ENCODE results near the gene PLCB1. TPM values are rescaled to one million over a fixed set of nuclear protein-coding genes. Genes with fewer than 3 reads are reported as not detected.

Gene PLCB1
- total and polyA plus RNA-seq, 7 donors = 1.5 to 10.7 (median 4.2) TPM

DNA sequence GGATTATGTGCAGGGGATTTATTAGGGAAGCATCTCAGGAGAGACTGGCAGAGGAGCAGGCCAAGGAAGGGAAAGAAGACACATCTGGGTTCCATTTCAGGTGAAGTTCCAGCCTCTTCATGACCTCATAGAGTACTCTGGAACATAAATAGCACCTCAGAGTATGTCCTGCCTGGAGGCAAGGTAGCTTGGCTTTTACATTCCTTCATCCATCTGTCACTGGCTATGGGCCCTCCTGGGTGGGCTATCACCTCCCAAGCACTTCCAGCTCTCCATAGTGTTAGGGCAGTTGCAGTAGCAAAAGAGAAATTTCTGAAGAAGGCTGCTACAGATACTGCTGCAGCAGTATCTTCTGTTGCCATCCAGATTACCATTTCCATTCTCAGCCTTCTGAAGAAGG is 116.0 kb downstream of the PLCB1 start:
- H3K9me3 ChIP-seq = no peaks in the 10 kb centered on the region
- no peaks in the 10 kb centered on the region for H3K27me3 ChIP-seq (ENCODE audit: insufficient read depth in 3 of 3, low read length in 2 of 3)
- H3K4me1 ChIP-seq = peaks cover 29% of the 10 kb centered on the region
- H3K36me3 ChIP-seq (ENCODE audit: insufficient read depth in 1 of 2, low read depth in 1 of 2) = no peaks in the 10 kb centered on the region
- intact Hi-C loops (cut with DNase I) = no loop called here
- DNase-seq = no peak
- no peak for ATAC-seq
- no peak overlapping the region for H3K4me3 ChIP-seq
- H3K27ac ChIP-seq = no peak overlapping the region
- TF ChIP-seq, protein P1, sequence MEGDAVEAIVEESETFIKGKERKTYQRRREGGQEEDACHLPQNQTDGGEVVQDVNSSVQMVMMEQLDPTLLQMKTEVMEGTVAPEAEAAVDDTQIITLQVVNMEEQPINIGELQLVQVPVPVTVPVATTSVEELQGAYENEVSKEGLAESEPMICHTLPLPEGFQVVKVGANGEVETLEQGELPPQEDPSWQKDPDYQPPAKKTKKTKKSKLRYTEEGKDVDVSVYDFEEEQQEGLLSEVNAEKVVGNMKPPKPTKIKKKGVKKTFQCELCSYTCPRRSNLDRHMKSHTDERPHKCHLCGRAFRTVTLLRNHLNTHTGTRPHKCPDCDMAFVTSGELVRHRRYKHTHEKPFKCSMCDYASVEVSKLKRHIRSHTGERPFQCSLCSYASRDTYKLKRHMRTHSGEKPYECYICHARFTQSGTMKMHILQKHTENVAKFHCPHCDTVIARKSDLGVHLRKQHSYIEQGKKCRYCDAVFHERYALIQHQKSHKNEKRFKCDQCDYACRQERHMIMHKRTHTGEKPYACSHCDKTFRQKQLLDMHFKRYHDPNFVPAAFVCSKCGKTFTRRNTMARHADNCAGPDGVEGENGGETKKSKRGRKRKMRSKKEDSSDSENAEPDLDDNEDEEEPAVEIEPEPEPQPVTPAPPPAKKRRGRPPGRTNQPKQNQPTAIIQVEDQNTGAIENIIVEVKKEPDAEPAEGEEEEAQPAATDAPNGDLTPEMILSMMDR (IDR thresholded peaks at IDR 0.05) = no peak

DNA sequence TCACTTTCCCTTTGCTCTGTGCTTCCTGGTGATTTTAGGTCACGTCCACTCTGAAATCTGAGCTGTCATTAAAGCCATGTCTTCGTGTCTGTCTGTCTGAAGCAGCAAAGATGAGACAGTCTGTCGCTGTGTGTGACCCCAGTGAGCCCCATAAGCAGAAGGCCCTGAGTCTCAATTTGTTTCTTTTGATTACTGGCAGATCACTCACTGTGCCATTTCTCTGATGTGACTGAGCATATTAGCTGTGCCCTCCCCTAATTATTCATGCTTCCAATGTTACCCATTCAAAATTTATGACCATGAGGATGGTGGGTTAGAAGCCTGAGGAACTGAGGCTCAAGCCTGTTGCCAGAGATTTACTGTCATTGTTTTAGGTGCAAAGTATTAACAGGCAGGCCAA is 117.6 kb downstream of the PLCB1 start:
- Histone ChIP-seq H3K4me1 (peaks cover 13% of the 10 kb centered on the region), H3K9me3 (no peaks in the 10 kb centered on the region), H3K36me3 (ENCODE audit: insufficient read depth in 1 of 2, low read depth in 1 of 2) (no peaks in the 10 kb centered on the region), H3K27me3 (ENCODE audit: insufficient read depth in 3 of 3, low read length in 2 of 3) (no peaks in the 10 kb centered on the region), H3K27ac (no peak overlapping the region), H3K4me3 (no peak overlapping the region)
- DNase-seq = no peak
- 26 to 53% (median 36%) methylated on average over 3 of the region's 3 CpGs for WGBS, 3 donors
- TF ChIP-seq, protein P1 (IDR thresholded peaks at IDR 0.05) = no peak
- intact Hi-C loops (cut with DNase I) = no loop called here
- ATAC-seq = no peak

DNA sequence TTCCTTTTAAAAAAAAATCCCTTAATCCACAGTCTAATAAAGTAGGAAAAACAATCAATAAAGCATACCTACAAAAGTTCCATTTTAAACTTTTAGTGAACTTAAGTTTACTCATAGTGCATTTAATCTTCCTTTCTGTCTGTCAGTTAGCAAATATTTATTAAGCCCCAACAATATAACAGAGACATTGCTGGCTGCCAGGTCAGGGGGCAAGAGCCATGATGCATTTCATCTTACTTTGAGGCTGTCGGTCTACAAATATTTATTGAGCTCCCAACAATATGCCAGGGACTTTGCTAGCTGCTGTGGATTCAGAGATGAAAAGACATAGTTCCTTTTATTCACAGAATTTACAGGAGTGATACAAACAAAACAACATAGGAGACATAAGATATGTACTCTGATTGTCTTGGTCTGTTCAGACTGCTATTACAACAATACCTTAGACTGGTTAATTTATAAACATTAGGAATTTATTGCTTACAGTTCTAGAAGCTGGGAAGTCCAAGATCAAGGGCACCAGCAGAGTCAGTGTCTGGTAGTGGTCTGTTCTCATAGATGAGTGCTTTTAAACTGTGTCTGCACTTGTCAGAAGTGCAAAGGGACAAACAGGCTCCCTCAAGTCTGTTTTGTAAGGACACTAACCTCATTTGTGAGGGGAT is 118.6 kb downstream of the PLCB1 start:
- H3K4me3 ChIP-seq = no peak overlapping the region
- H3K36me3 ChIP-seq (ENCODE audit: insufficient read depth in 1 of 2, low read depth in 1 of 2) = no peaks in the 10 kb centered on the region
- H3K27me3 ChIP-seq (ENCODE audit: insufficient read depth in 3 of 3, low read length in 2 of 3) = no peaks in the 10 kb centered on the region
- TF ChIP-seq, protein P1 (IDR thresholded peaks at IDR 0.05) = no peak
- DNase-seq (no peak), ATAC-seq (no peak)
- peaks cover 10% of the 10 kb centered on the region for H3K4me1 ChIP-seq
- WGBS, 3 donors = 51 to 68% (median 51%) methylated on average over 1 of the region's 1 CpG
- H3K9me3 ChIP-seq = no peaks in the 10 kb centered on the region
- intact Hi-C loops (cut with DNase I) = no loop called here
- H3K27ac ChIP-seq = no peak overlapping the region

DNA sequence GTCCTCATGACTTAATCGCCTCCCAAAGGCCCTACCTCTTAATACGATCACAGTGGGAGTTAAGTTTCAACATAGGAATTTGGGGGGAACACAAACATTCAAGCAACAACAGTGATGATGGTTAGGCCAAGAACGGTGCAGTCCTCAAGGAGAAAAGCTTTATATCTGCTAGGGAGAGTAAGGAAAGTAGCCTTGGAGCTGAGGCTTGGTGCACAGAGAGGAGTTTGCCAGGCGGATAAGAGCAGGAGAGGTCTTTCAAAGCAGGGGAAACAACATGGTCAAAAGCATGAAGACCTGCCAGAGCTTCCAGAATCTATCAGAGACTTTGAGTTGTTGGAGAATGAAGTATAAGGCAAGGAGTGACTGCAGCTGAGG is 119.1 kb downstream of the PLCB1 start:
- WGBS, 3 donors = 76 to 84% (median 78%) methylated on average over 4 of the region's 4 CpGs
- ATAC-seq = no peak

More for the DNA sequence above, 119.1 kb downstream of the PLCB1 start:
- TF ChIP-seq, protein P1 (IDR thresholded peaks at IDR 0.05) = no peak
- Histone ChIP-seq H3K9me3 (no peaks in the 10 kb centered on the region), H3K36me3 (ENCODE audit: insufficient read depth in 1 of 2, low read depth in 1 of 2) (no peaks in the 10 kb centered on the region), H3K27ac (no peak overlapping the region), H3K4me3 (no peak overlapping the region), H3K27me3 (ENCODE audit: insufficient read depth in 3 of 3, low read length in 2 of 3) (no peaks in the 10 kb centered on the region), H3K4me1 (peaks cover 10% of the 10 kb centered on the region)
- DNase-seq = no peak
- intact Hi-C loops (cut with DNase I) = no loop called here
